Activated CD4-positive, alpha-beta T cell treated with anti-CD3 and anti-CD28 coated beads, Interleukin-2, amount 50 U/mL, for 4 hours (primary cell): ENCODE data around the gene TNFSF12.
A peak's percentile ranks its signal among the peaks of the same experiment; 100 is the strongest.

ENCODE experiments used
- DNase-seq, 2 experiments: peaks; one replicate each; pipeline ENCODE4 v3.0.0-alpha.2; 2020

Gene TNFSF12, protein sequence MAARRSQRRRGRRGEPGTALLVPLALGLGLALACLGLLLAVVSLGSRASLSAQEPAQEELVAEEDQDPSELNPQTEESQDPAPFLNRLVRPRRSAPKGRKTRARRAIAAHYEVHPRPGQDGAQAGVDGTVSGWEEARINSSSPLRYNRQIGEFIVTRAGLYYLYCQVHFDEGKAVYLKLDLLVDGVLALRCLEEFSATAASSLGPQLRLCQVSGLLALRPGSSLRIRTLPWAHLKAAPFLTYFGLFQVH

DNA sequence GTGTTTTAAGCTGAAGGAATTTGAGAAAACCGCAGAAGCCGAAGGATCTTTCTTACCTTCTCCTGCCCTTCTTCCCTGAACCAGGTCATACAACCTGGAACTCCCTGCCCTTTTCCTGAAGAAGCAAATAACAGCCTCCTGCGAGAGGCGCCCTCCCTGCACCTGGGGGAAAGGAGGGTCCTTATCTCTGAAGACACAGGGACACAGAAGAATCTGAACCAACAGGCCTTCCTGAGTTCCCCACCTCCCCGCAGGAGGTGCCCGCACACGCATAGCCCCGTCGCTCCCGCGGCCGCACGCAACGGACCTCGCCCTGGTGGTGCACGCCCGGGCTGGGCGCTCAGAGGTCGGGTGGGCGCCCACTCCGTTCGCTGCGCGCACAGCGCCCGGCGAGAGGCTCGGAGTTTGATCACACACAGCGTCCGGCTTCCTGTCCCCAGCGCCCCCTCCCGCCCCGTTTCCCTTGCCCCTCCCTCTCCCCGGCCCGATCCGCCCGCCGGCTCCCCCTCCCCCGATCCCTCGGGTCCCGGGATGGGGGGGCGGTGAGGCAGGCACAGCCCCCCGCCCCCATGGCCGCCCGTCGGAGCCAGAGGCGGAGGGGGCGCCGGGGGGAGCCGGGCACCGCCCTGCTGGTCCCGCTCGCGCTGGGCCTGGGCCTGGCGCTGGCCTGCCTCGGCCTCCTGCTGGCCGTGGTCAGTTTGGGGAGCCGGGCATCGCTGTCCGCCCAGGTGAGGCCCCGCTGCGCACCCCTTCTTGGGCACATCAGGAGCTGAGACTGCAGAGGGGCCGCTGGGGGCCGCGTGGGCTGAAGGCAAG, at the start of gene TNFSF12:
TNFSF12 (plus strand) TSS at position 474 of the 816 bp plus-strand sequence; CDS start at position 570, 96 bp downstream.
- DNase-seq, result peak; percentile 35

DNA sequence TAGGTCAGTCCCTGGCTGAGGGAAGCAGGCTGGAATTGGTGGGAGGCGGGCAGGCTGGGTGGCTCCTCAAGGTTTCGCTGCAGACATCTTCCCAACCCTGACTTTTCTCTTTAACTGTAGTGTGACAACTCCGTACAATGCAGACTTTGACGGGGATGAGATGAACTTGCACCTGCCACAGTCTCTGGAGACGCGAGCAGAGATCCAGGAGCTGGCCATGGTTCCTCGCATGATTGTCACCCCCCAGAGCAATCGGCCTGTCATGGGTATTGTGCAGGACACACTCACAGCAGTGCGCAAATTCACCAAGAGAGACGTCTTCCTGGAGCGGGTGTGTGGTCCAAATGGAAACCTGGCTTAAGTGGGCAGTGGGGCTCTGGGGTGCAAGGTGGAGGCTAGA, 49.7 kb upstream of the TNFSF12 start:
- no peak for DNase-seq

DNA sequence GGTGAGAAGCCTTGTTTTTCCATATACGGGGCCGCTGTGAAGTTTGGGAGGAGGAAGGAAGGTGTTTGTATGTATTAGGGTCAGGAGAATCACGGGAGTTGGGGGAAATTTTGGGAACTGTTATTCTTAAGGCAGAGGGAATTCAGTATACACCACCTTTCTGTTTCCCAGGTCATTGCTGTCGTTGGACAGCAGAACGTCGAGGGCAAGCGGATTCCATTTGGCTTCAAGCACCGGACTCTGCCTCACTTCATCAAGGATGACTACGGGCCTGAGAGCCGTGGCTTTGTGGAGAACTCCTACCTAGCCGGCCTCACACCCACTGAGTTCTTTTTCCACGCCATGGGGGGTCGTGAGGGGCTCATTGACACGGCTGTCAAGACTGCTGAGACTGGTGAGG, 47.1 kb upstream of the TNFSF12 start:
- DNase-seq, result no peak

DNA sequence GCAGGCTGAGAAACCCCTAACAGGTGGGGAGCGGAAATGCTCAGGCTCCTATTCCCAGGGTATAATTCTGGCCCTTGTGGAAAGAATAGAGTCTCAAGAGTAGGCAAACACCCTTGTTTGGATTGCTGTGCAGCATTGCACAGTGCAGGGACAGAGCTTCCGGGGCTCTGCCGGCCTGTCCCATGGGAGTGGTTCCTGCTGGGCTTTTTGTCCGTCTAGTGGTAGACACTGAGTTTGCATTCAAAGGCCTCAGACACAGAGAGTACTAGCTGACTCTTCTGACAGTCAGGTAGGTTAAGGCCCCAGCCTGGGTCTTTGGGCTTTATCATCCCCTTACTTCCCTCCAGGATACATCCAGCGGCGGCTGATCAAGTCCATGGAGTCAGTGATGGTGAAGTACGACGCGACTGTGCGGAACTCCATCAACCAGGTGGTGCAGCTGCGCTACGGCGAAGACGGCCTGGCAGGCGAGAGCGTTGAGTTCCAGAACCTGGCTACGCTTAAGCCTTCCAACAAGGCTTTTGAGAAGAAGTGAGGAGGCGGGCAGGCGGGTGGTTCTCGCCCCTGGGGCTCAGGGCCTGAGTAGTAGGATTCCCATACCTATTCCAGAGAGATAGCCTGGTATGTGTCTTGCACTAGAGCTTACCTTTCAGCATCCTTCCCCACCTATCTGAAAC, 46.5 kb upstream of the TNFSF12 start:
- DNase-seq, result no peak

DNA sequence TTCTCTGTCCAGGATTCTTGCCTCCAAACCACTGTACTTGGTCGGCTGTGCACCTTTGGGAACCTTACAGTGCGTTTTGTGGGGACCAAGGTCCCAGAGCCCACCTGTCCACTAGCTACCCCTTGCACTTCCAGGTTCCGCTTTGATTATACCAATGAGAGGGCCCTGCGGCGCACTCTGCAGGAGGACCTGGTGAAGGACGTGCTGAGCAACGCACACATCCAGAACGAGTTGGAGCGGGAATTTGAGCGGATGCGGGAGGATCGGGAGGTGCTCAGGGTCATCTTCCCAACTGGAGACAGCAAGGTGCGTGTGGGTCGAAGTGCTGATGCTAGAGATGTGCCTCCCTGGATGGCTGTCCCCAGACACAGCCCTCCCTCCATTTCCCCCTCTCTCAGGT, 45.9 kb upstream of the TNFSF12 start:
- DNase-seq, result no peak

DNA sequence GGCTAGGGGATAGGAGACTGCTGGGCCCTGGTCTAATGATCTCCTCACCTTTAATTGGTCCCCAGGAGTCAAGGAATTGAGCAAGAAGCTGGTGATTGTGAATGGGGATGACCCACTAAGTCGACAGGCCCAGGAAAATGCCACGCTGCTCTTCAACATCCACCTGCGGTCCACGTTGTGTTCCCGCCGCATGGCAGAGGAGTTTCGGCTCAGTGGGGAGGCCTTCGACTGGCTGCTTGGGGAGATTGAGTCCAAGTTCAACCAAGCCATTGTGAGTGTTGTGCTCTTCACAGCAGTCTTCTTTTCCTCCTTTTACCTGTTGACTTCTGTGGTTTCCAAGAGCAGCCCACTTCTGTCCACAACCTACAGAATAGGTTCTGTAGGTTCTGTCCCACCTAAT, 45.3 kb upstream of the TNFSF12 start:
- no peak for DNase-seq

DNA sequence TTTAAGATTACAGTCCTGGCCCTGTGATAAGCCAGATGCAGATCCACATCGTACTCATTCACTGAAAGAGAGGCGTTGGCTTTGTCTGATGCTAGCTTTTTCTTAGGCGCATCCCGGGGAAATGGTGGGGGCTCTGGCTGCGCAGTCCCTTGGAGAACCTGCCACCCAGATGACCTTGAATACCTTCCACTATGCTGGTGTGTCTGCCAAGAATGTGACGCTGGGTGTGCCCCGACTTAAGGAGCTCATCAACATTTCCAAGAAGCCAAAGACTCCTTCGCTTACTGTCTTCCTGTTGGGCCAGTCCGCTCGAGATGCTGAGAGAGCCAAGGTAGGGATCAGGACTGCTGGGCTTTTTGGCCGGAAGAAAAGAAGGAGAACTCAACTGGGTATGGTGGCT, 40.7 kb upstream of the TNFSF12 start:
- DNase-seq, result no peak

DNA sequence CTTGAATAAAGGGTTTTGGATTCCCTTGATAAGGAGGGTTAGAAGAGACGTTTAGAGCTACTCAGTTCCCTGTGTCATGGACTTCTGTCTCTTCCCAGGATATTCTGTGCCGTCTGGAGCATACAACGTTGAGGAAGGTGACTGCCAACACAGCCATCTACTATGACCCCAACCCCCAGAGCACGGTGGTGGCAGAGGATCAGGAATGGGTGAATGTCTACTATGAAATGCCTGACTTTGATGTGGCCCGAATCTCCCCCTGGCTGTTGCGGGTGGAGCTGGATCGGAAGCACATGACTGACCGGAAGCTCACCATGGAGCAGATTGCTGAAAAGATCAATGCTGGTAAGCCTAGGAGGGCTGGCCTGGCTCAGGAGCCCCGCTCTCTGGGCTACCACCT, 40.0 kb upstream of the TNFSF12 start:
- DNase-seq, result no peak

DNA sequence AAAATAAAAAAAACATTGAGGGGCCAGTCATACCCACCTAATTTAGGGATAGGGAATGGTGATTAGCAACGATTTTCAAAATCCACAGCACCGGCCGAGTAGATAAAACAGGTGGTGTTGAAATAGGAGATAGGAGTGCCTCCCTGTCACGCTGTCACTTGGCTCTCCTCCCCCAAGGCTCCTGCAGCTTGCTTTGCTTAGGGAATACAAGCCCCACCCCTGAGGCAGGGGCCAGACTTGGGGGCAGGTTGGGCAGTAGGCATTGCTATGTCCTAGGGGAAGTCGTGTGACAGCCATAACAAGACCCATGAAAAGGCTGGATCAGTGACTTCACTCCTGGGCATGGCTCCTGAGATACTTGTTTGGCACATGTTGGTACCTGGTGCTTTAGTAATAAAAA, 38.9 kb upstream of the TNFSF12 start:
- DNase-seq, result no peak

DNA sequence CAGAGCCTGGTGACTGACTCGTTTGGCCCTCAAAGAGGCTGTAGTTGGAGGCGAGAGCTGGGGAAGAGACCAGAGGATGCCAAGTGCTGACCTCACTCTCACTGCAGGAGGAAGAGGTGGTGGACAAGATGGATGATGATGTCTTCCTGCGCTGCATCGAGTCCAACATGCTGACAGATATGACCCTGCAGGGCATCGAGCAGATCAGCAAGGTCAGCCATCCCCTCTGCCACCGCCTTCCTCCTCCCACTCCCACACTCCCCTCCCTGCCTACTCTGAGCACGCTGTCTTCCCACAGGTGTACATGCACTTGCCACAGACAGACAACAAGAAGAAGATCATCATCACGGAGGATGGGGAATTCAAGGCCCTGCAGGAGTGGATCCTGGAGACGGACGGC, 37.8 kb upstream of the TNFSF12 start:
- DNase-seq, result no peak

DNA sequence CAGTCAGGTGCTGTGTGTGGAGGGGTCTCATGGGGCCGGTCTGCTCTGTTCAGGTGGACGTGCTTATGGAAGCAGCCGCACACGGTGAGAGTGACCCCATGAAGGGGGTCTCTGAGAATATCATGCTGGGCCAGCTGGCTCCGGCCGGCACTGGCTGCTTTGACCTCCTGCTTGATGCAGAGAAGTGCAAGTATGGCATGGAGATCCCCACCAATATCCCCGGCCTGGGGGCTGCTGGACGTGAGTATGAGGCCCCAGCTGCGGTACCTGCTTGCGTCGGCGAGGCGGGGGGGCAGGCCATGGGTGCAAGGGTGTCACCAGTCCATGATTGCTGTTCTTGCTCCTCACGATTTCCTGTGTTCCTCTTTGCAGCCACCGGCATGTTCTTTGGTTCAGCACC, 36.8 kb upstream of the TNFSF12 start:
- no peak for DNase-seq

DNA sequence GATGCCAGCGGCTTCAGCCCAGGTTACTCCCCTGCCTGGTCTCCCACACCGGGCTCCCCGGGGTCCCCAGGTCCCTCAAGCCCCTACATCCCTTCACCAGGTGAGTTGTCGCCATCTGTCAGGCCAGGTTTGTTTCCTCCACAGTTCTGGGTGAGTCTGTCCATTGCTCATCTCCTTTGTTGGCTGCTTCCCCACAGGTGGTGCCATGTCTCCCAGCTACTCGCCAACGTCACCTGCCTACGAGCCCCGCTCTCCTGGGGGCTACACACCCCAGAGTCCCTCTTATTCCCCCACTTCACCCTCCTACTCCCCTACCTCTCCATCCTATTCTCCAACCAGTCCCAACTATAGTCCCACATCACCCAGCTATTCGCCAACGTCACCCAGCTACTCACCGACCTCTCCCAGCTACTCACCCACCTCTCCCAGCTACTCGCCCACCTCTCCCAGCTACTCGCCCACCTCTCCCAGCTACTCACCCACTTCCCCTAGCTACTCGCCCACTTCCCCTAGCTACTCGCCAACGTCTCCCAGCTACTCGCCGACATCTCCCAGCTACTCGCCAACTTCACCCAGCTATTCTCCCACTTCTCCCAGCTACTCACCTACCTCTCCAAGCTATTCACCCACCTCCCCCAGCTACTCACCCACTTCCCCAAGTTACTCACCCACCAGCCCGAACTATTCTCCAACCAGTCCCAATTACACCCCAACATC, 35.9 kb upstream of the TNFSF12 start:
- DNase-seq, result no peak

DNA sequence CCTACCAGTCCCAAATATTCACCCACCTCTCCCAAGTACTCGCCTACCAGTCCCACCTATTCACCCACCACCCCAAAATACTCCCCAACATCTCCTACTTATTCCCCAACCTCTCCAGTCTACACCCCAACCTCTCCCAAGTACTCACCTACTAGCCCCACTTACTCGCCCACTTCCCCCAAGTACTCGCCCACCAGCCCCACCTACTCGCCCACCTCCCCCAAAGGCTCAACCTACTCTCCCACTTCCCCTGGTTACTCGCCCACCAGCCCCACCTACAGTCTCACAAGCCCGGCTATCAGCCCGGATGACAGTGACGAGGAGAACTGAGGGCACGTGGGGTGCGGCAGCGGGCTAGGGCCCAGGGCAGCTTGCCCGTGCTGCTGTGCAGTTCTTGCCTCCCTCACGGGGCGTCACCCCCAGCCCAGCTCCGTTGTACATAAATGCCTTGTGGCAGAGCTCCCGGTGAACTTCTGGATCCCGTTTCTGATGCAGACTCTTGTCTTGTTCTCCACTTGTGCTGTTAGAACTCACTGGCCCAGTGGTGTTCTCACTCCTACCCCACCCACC, 34.9 kb upstream of the TNFSF12 start:
- DNase-seq, result no peak

DNA sequence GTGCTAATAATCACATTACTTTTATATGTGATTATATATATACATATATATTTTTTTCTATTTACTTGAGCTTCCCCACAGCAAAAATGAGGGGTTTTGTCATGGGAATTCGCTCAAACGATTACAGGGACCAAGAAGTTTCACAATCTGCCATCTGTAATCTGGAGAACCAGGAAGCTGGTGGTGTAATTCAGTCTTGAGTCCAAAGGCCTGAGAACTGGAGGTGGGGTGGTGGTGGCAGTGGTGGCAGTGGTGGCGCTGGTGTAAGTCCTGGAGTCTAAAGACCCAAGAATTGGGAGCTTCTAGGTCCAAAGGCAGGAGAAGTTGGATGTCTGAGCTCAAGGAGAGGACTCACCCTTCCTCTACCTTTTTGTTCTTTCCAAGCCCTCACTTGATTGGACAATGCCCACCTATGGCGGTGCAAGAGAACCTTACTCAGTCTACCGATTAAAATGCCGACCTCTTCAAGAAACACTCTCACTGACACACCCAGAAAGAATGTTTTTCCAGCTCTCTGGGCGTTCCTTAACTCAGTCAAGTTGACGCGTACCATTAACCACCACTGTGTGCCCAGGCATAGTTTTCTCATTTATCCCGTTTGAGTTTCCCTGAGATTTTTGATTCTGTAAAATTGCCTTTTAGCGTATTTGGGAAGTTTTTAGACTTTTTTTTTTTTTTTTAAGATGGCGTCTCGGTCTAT, 32.8 kb upstream of the TNFSF12 start:
- no peak for DNase-seq

DNA sequence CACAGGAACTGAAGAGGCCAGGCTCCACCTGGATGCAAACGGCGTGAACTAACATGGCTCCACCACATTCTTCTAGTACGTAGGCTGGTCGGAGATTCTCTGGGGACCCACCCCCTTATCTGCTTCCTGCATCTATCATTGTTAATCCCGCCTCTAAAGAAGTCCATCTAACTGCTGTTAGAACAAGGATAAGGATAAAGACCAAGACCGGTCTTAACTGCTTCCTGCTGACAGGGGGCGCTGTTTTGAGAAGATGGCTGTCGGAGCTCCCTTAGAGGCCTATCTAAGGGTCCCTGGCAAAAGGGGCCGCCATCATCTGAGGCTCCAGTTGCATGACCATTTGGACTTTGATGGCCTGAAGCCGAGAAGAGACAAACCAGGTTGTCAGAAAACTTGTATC, 25.8 kb upstream of the TNFSF12 start:
- peak; percentile 47 to 48 for DNase-seq

DNA sequence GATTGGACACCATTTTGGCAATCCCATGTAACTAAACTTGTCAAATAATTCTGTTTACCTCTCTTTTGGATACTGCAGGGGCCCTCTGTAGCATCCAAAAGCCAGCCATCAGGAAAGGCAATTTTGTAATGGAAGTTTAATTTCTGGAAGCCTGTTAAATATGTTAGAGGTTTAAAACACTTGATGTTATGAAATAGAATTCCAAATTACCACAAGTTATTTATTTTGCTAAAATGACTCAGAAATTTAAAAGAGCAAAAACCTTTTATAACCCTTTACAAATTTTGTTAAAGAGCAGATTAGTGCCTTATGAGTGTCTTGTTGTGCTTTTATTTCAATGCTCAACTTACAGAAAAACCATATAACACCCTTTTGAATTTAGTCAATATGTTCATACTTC, 20.0 kb upstream of the TNFSF12 start:
- DNase-seq, result no peak

DNA sequence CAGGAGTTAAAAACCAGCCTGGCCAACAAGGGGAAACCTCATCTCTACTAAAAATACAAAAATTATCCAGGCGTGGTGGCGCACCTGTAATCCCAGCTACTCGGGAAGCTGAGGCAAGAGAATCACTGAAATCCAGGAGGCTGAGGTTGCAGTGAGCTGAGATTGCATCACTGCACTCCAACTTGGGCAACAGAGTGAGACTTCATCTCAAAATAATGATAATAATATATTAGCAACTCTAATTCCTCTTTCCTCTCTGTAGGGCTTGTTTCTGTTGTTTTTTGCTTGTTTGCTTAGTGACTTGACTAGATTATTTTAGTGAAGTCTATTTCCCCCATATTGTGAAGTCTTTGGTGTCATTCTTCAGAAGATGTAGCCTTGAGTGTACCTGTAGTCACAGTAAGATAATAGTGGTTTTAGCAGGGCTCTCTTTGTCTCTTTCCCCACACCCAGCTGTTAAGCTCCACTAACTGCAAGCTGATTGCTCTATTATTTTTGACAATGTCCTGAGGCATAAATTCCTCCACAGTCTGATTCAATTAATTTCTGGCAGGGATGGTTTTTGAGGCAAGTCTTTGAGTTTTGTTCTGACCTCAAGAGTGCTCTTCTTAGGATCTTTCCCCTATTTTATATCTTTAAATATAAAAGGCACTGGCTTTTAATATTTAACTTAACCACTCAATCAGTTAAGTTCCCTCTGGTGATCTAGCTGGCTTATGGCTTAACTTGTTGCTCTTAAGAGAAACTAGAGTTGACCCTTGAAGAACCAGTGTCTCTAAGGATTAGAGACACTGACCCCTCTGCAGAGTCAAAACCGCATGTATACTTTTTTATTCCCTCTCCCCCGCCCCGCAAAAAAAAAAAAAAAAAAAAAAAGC, 18.6 kb upstream of the TNFSF12 start:
- no peak for DNase-seq

DNA sequence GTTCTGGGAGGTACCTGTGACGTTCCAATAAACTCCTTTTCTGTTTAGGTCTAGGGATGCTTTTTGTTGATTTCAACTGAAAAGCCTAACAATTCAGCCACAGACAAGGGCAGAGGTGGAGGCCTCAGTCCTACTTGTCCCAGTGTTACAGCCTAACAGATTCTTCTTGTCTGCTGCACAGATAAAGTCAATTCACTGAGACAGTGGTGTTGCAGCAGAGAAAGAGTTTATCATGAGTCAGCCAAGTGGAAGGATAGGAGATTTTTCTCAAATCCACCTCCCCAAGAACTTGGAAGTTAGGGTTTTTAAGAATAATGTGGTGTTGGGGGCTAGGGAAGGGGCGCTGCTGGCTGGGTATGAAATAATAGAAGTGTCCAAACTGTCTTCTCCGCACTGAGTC, 10.8 kb upstream of the TNFSF12 start:
- no peak for DNase-seq

DNA sequence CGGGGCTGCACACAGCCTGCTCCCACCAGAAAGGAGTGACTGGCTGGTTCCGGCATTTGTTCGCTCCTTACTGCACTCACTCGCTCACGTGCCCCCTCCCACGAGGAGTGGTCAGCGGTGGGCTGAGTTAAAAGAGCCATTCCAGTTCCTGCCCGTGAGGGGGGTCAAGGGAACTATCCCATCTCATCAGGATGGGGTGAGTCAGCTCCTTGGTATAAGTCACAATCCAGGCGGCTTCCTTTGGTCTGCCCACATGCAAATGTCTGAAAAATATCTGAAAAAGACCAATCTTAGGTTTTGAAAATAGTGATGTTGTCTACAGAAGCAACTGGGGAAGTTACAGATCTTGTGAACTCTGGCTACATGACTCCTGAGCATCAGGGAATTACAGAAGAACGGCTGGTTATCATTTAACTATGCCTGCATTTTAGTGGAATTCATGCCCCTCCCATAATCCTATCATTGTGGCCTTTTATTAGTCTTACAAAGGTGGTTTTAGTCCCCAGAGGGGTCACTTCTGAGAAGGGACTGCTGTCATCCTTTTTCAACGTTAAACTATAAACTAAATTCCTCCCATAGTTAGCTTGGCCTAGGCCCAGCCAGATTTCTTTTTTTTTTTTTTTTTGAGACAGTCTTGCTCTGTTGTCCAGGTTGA, 9.8 kb upstream of the TNFSF12 start:
- DNase-seq, result no peak

DNA sequence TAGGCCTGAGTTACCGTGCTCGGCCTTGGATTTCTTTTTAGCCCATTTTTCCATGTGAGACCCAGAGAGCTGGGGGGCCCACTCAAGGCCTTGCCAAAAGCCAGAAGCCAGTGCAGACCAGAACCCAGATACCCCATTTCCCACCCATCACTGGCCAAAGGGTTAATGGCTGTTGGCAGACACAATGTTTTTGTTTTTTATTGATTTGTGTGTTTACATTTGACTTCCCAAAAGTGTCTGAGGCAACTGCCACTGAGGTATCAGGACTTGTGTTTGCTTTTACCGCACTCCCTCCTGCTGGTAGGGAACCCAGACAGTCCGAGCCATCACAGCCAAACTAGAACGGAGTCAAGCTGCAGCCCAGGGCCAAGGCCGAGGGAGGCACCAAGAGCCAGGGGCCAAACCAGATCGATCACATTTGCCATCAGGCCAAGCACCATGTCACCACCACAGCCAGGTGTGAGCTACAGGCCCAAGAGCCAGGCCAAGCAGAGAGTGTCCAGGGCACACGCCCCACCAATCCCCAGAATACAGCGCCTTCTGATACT, 7.7 kb upstream of the TNFSF12 start:
- DNase-seq, result no peak
